Thyroid gland (tissue), 4 donors: ENCODE measurements around the gene SIRT1.

Source experiments
- POLR2A ChIP-seq, 2 donors: fragments of 450-650 bp; IDR thresholded peaks; one replicate each; pipeline ENCODE4 v1.6.1; 2017; ENCODE audit warnings: antibody characterized with exemption in 2 of 2, mild to moderate bottlenecking in 2 of 2, moderate library complexity in 1 of 2
- TF ChIP-seq, protein P1 (sequence below), 6 experiments: fragments of 200-600 bp in 3 of 6; fragments of 450-650 bp in 3 of 6; sonication (generic) in 3 of 6; IDR thresholded peaks; one replicate each; pipeline ENCODE4 v1.5.1; 2016 to 2019; ENCODE audit warnings: antibody characterized with exemption in 6 of 6, mild to moderate bottlenecking in 2 of 6, inconsistent platforms in 1 of 6, moderate library complexity in 1 of 6

DNA sequence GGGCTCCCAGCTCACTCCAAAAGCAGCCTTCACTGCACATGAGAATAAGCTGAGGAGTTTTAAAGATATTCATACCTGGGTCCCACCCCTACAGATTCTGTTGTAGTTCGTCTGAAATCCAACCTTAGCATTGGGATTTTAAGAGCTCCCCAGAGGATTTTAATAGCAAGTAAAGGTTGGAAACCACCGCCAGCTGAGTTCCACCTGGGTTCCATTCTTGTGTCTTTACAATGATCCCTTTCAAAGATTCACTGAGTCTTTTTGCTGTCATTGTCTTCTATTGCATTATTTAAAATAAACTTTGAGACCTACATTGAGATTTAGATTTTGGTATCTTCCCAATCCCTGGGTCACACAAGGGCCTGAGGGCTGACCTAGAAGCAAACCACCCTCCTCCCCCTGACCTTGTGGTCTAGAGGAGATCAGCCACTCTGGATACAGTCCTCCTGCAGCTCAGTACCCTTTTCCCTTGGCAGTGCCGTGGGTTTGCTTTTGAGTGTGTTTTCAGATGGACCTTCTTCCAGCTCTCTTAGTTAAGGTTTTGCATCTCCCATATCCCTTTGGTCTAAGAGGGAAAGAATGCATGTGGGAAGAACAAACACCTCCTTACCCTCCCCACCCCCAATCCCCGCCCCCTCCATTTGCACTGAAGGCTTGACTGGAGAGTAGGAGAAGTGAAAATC lies 22.6 kb upstream of the SIRT1 start:
- TF ChIP-seq, protein P1, sequence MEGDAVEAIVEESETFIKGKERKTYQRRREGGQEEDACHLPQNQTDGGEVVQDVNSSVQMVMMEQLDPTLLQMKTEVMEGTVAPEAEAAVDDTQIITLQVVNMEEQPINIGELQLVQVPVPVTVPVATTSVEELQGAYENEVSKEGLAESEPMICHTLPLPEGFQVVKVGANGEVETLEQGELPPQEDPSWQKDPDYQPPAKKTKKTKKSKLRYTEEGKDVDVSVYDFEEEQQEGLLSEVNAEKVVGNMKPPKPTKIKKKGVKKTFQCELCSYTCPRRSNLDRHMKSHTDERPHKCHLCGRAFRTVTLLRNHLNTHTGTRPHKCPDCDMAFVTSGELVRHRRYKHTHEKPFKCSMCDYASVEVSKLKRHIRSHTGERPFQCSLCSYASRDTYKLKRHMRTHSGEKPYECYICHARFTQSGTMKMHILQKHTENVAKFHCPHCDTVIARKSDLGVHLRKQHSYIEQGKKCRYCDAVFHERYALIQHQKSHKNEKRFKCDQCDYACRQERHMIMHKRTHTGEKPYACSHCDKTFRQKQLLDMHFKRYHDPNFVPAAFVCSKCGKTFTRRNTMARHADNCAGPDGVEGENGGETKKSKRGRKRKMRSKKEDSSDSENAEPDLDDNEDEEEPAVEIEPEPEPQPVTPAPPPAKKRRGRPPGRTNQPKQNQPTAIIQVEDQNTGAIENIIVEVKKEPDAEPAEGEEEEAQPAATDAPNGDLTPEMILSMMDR (IDR thresholded peaks at IDR 0.05): no peak
- no peak for TF ChIP-seq POLR2A (IDR thresholded peaks at IDR 0.05)
